ENCODE results near the gene CD8A.
"Not testable (repeated sequence)": the region's sequence is repeated elsewhere in the genome, so short reads cannot be mapped to it uniquely, and the experiment has no call there.

CD8A gene

GRCh38 chr2:86779971-86780370, 10.7 kb downstream of the CD8A start:
- DNase-seq (ENCODE audit: low spot score), result no peak

- no peak for DNase-seq (ENCODE audit: low spot score)
These were observed 11.8 kb downstream of the CD8A start for GRCh38 chr2:86778957-86779356.

- DNase-seq (ENCODE audit: low spot score), result no peak
These were observed 14.2 kb downstream of the CD8A start for GRCh38 chr2:86776532-86776931.

- no peak for DNase-seq (ENCODE audit: low spot score)
These were observed 15.4 kb downstream of the CD8A start for GRCh38 chr2:86775338-86775737.

GRCh38 chr2:86774862-86775261, 15.9 kb downstream of the CD8A start:
- no peak for DNase-seq (ENCODE audit: low spot score)

DNA sequence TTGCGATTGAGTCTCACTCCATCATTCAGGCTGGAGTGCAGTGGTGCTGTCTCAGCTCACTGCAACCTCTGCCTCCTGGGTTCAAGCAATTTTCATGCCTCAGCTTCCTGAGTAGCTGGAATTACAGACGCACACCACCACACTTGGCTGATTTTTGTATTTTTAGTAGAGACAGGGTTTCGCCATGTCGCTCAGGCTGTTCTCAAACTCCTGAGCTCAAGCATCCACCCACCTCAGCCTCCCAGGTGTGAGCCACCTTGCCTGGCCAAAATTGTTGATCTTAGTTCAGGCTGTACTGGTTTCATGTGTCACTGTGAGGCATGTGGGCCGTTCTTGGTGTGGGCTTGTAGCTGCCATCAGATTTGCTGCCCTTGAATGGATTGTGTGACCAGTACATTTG, 18.1 kb downstream of the CD8A start:
- DNase-seq (ENCODE audit: low spot score), result no peak

DNA sequence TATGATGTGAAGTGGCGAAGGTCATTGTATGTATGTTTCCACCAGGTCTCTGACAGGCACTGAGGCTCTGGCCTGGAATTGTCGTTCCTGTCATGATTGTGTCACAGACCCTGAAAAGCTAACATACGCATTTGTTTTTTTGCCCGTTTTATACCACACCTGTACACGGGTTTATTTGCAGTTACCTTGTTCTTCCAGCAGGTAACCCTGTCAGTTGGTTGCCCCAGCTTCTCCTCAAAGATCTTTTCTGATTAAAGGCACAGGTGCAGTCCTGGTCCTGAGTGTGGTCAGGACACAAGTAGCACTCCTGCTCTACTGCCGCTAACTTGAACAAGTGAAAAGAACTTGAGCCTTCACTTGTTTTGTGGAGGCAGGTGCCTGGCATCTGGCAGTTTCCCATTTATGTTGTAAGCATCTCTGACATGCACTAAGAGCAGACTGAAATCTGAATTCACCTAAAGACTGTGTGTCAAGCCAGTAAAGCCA, 19.9 kb downstream of the CD8A start:
- no peak for DNase-seq (ENCODE audit: low spot score)

- no peak for DNase-seq (ENCODE audit: low spot score)
These were observed 20.9 kb downstream of the CD8A start for GRCh38 chr2:86769838-86770237.

- DNase-seq (ENCODE audit: low spot score), result no peak
These were observed 22.3 kb downstream of the CD8A start for GRCh38 chr2:86768189-86768949.

GRCh38 chr2:86765310-86765695, 25.4 kb downstream of the CD8A start:
- DNase-seq (ENCODE audit: low spot score), result no peak

GRCh38 chr2:86764661-86765309, 25.9 kb downstream of the CD8A start:
- DNase-seq (ENCODE audit: low spot score), result peak; percentile 38

GRCh38 chr2:86760371-86760770, 30.3 kb downstream of the CD8A start:
- no peak for DNase-seq (ENCODE audit: low spot score)

GRCh38 chr2:86758405-86758804, 32.3 kb downstream of the CD8A start:
- DNase-seq (ENCODE audit: low spot score), result no peak

DNA sequence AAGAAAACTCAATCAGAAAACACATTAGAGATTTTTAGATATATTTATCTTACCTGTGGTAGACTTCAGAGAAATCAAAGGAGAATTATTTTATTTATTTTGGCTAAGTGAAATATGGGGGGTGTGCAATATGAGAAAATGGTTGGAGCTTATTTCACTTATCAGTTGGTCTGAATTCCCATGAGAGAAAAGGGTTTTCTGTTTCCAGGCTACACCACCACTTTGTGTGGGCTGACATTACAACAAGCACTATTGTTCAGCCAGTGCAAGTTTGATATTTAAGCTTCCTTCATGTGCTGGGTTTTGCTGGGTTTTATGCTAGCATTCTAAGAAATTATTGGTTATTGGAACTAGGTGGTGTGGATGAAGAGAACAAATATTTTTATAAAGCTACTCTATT, 37.1 kb downstream of the CD8A start:
- DNase-seq (ENCODE audit: low spot score), result no peak

GRCh38 chr2:86752934-86753333, 37.8 kb downstream of the CD8A start:
- DNase-seq (ENCODE audit: low spot score), result no peak

- DNase-seq (ENCODE audit: low spot score), result no peak
These were observed 38.9 kb downstream of the CD8A start for GRCh38 chr2:86751778-86752177.

DNA sequence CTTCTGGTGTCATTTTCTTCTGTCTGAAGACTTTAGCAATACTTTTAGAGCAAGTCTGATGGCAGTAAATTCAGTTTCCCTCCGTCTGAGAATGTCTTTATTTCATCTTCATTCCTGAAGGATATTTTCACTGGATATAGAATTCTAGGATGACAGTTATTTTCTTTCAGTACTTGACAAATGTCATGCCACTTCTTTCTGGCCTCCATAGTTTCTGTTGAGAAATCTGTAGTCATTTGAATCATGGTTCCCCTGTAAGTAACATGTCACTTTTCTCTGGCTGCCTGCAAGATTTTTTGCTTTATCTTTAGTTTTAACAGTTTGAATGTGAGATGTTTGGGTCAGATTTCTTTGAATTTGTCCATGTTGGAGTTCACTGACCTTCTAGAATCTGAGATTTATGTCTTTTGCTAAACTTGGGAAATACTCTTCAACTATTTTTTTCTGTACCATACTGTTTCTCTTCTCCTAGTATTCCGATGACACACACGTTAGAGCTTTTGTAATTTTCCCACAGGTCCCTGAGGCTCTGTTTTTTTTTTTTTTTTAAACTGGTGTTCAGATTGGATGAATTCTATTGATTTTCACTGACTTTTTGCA, 40.4 kb downstream of the CD8A start:
- DNase-seq (ENCODE audit: low spot score), result no peak

DNA sequence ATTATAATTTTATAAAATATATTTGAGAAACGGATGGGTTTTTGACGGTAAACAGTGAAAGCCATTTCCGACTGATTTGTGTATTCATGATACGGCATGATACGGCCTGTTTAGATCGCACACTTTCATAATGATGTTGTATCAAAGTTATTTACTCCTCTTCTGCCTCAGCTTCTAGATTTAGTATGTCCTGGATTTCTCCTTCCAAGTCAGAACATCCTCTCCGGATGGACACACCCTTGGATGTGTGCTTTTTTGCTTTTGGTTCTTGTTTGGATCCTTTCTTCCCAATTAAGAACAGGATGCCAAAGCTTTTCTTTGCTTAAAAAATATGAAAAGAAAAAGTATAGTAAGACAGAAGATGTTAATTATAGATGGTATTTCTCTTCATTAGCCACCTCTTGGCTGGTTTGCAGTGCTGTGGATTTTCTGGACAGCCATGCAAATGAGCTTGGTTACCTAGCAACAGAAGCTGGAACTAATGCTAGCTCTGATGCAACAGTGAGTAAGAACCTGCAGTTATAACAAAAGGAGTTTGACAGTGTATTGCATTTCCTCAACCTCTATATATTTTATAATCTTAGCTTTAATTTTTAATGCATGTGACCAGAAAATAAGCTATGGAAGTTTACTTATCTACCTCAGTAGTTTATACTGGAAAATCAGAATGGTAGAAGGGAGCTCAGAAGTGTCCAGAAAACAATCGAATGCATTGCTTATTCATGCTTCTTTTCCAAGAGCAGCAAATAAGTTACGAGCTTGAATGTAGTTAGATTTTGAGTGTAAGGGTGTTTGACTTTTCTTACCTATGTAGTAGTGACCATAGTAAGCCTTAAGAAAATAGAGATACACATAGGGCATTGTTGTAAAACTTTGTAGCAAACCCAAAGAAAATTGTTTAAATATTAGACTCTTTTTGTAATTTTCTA, 42.7 kb downstream of the CD8A start:
- DNase-seq (ENCODE audit: low spot score), result no peak

DNA sequence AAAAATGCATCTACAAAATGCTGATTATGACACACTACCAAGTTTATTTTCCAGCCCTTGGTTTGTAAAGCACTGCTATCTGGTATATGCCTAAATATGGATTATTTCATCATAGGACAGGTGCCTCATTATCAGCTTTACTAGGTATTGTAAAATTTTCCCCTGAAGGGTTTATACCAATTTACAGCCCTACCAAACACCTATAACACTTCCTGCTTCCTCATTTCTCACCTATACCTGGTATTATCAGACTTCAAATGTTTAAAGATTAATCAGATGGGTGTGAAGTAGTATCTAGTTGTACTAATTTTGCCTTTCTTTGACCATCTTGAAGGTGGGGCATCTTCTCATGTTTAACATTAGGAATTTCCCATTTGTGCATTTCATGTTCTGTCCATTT, 43.8 kb downstream of the CD8A start:
- no peak for DNase-seq (ENCODE audit: low spot score)

DNA sequence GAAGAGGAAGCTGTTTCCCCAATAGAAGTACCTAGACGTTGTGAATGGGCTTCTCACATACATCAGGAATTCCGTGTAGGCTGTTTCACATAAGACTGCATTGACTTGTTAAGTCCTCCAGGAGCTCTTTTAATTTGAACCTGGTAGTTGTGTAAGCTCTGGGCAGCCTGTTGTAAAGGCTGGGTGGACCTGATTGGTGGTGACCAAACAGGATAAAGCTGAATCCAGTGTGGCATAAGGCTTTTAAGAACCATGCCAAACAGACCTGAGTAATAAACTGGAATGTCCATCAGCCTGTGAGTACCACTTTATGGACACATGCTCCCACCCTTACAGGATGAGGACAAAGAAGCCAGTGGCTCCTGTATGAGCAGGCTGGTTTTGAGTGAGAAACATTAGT, 46.6 kb downstream of the CD8A start:
- no peak for DNase-seq (ENCODE audit: low spot score)

DNA sequence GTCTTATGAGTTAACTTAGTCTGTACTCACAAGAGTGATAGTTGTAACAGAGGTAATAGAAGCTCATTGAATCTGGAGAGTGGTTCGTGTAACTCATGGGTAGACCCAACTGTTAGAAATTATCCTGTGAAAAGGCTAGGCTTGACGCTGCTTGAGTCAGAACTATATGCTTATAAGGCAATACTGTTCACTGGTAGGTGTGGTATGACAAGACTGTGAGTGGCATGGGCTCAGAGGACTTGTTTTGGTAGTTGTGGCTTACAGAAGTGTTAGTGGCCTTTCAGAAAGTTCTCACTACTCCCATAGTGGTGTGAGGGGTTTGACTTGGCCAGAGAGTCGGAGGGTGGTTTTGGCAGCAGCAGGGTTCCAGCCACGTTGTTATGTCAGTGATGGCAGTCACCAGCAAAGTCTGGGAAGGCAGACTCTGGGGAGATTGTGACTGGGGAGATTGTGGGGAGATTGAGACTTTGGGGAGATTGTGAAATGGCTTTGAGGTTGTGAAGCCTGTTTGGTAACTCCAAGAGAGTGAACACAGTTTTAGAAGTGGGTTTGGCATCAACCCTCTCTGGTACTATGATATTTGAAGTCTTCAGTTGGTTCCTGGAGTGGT, 48.7 kb downstream of the CD8A start:
- DNase-seq (ENCODE audit: low spot score), result not testable (repeated sequence)

Measured in SK-N-DZ (cell line).